ENCODE measurements around the gene DDT.

- no peak for TF ChIP-seq EZH2 (IDR thresholded peaks at IDR 0.05; ENCODE audit: low read depth)
- no peak for TF ChIP-seq CTCF (conservative IDR thresholded peaks at IDR 0.05)
These were observed 37.5 kb upstream of the DDT start for GRCh38 chr22:24011735-24012068.

All from PC-9 (cell line).